GM12892 (cell line): Measurements from ENCODE around the gene PSPC1.

Experiments
- POLR2A ChIP-seq: IDR thresholded peaks from 2 replicates; pipeline ENCODE4 v1.6.1; 2011; ENCODE audit warnings: low read depth, low read length, control low read depth
- POLR2AphosphoS5 ChIP-seq: IDR thresholded peaks from 2 replicates; pipeline ENCODE4 v1.6.1; 2011; ENCODE audit warnings: low read depth, low read length, control low read depth

DNA sequence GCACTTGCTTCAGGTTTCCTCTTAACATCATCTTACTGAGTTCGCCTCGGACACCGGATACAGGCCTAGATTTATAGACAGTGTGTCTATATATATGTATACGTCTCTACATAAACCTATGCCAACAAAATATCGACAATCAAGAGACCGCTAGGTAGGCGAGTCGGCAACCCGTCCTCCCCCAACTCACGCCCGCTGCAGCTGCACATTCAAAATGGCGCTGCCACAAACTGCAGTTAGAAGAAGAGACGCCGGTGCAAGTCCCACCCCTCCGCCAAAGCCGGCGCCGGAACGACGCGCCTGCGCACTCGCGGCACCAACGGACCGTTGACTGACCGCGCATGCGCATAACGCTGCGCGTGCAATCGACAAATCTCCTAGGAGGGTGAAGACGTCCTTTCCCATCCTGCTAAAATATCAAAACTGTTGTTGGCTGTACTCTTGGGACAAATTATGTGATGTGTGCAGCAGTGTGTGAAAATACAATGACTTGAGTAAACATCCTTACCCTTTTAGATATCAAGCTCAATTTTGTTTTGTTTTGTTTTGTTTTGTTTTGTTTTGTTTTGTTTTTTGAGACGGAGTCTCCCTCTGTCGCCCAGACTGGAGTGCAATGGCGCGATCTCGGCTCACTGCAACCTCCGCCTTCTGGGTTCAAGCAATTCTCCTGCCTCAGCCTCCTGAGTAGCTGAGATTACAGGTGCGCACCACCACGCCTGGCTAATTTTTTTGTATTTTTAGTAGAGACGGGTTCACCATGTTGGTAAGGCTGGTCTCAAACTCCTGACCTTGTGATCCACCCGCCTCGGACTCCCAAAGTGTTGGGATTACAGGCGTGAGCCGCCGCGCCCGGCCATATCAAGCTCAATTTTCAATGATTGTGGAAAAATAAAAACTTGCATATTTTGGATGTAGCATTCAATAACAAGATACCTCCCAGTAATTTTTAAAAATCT is at the start of gene PSPC1:
- TF ChIP-seq POLR2A: peak; percentile 91
- TF ChIP-seq POLR2AphosphoS5: peak; percentile 92
